Measurements from ENCODE around the gene MYZAP. TPM values are rescaled to one million over a fixed set of nuclear protein-coding genes. Genes with fewer than 3 reads are reported as not detected.

Gene MYZAP
- total and polyA plus RNA-seq, 7 donors: 7.2 to 55.6 (median 39.1) TPM

DNA sequence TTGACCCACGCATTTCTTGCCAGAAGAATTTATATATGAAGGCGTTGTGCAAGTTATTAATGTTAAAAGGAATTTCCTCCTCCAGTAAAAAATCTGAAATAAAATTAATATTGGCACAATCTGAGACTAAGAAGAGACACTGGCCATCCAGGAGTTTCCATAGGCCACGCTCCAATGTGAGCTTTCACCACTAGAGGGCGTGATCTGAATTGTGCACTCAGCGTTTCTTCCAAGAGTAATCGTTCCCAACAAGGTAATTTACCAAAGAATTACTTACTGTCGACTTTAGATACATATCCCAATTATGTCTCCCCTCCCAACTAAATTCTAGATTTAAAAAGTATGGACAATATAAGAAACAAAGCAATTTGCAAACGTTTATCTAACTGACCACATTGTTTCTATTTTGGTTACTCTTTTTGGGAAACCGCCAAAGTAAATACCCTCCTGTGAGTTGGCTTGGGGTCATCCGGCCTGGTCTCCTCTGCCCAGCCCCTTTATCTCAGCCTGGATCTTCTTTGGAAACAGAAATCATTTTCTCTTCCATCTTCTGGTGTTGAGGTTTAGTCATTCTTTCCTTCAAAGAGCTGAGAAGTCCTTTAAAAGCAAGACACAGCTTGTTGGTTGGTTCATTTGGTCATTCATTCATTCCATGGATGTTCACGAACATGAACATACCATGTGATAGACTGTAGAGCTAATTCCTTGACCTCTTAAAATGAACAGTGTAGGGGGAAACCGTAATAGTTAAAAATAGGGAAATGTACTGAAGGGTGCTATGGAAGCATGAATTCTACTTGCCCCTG is 141.0 kb downstream of the MYZAP start:
- TF ChIP-seq, protein P1, sequence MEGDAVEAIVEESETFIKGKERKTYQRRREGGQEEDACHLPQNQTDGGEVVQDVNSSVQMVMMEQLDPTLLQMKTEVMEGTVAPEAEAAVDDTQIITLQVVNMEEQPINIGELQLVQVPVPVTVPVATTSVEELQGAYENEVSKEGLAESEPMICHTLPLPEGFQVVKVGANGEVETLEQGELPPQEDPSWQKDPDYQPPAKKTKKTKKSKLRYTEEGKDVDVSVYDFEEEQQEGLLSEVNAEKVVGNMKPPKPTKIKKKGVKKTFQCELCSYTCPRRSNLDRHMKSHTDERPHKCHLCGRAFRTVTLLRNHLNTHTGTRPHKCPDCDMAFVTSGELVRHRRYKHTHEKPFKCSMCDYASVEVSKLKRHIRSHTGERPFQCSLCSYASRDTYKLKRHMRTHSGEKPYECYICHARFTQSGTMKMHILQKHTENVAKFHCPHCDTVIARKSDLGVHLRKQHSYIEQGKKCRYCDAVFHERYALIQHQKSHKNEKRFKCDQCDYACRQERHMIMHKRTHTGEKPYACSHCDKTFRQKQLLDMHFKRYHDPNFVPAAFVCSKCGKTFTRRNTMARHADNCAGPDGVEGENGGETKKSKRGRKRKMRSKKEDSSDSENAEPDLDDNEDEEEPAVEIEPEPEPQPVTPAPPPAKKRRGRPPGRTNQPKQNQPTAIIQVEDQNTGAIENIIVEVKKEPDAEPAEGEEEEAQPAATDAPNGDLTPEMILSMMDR (IDR thresholded peaks at IDR 0.05): peak in 3 of 4 experiments; percentile 42 to 81 (median 64)
- TF ChIP-seq POLR2A (IDR thresholded peaks at IDR 0.05): no peak
- no peak for TF ChIP-seq EP300 (IDR thresholded peaks at IDR 0.05)
- no peak for TF ChIP-seq POLR2AphosphoS5 (IDR thresholded peaks at IDR 0.05)
- WGBS, 2 donors: 36 to 45% methylated on average over 12 of the region's 12 CpGs
- H3K27ac ChIP-seq: no peak overlapping the region
- DNase-seq: no peak
- no peaks in the 10 kb centered on the region for H3K9me3 ChIP-seq
- no peaks in the 10 kb centered on the region for H3K27me3 ChIP-seq
- H3K36me3 ChIP-seq: no peaks in the 10 kb centered on the region
- peaks cover 0 to 27% (median 4%) of the 10 kb centered on the region in 4 donors for H3K4me1 ChIP-seq
- intact Hi-C loops (cut with DNase I): loop anchor here (5.0 to 10.0 kb wide), 2 partner anchors 68 to 130 kb away; no protein-coding TSS in a partner anchor
- no peak overlapping the region for H3K4me3 ChIP-seq

DNA sequence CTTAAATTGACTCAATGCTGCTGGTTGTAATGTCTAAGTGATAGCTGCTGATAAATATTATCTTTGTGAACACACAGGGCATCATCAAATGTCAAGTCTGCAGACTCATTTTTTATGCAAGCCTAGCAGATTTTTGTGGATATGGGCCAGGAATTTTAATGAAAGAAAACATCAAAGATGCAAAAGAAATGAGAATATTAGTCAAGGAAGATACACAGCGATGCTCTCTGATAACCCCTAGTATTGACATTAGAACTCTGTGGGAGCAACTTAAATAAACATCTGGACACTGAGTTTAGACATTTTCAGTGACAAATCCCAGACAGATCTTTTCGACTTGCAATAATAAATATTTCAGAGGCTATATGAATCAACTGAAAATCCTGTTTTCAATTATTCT is 143.2 kb downstream of the MYZAP start:
- intact Hi-C loops (cut with DNase I): loop anchor here (5.0 to 10.0 kb wide), 2 partner anchors 70 to 127 kb away; no protein-coding TSS in a partner anchor
- H3K4me3 ChIP-seq: no peak overlapping the region
- no peaks in the 10 kb centered on the region for H3K9me3 ChIP-seq
- no peak overlapping the region for H3K27ac ChIP-seq
- no peak for DNase-seq
- WGBS, 2 donors: 76 to 83% methylated on average over 2 of the region's 2 CpGs
- H3K36me3 ChIP-seq: no peaks in the 10 kb centered on the region
- H3K27me3 ChIP-seq: no peaks in the 10 kb centered on the region
- H3K4me1 ChIP-seq: peaks cover 0 to 27% (median 4%) of the 10 kb centered on the region in 4 donors
- TF ChIP-seq, protein P1 (IDR thresholded peaks at IDR 0.05): no peak
- TF ChIP-seq POLR2A (IDR thresholded peaks at IDR 0.05) (no peak), POLR2AphosphoS5 (IDR thresholded peaks at IDR 0.05) (no peak), EP300 (IDR thresholded peaks at IDR 0.05) (no peak)

Other genes starting within 250 kb of the MYZAP start
- 1 to 10 TPM; 1.9 to 7.2 (median 3.4) TPM for gene CGNL1, start 215.4 kb upstream of the MYZAP start, total RNA-seq
- gene CGNL1, start 215.4 kb upstream of the MYZAP start, polyA plus RNA-seq: 1 to 10 TPM in 2 of 3 donors, under 1 TPM in 1; 0.69 to 2.4 (median 1.8) TPM
- gene POLR2M, start 114.8 kb downstream of the MYZAP start, total RNA-seq: 100 to 1,000 TPM in 3 of 4 donors, 10 to 100 TPM in 1; 80.6 to 264 (median 194) TPM
- gene POLR2M, start 114.8 kb downstream of the MYZAP start, polyA plus RNA-seq: 100 to 1,000 TPM in 1 of 3 donors, 10 to 100 TPM in 2; 42.0 to 119 (median 81.1) TPM

Measured in sigmoid colon (tissue), 7 donors.